ENCODE measurements around the gene GLRX.

Gene GLRX

GRCh38 chr5:95808013-95808685, 14.4 kb downstream of the GLRX start:
- TF ChIP-seq CTCF (IDR thresholded peaks at IDR 0.05; ENCODE audit: low read length, missing control alignments), result no peak
- no peak overlapping the region for H3K4me3 ChIP-seq (replicated peaks; ENCODE audit: low read depth, low read length)
- DNase-seq (ENCODE audit: low read depth), result no peak

- TF ChIP-seq CTCF (IDR thresholded peaks at IDR 0.05; ENCODE audit: low read length, missing control alignments), result no peak
- no peak overlapping the region for H3K4me3 ChIP-seq (replicated peaks; ENCODE audit: low read depth, low read length)
Observed at GRCh38 chr5:95806687-95807086, 15.8 kb downstream of the GLRX start.

GRCh38 chr5:95804736-95805539, 17.6 kb downstream of the GLRX start:
- no peak for DNase-seq (ENCODE audit: low read depth)

More at GRCh38 chr5:95806687-95807086, 15.8 kb downstream of the GLRX start:
- no peak for DNase-seq (ENCODE audit: low read depth)

GRCh38 chr5:95803271-95804148, 19.0 kb downstream of the GLRX start:
- TF ChIP-seq CTCF (IDR thresholded peaks at IDR 0.05; ENCODE audit: low read length, missing control alignments), result no peak
- H3K4me3 ChIP-seq (replicated peaks; ENCODE audit: low read depth, low read length), result no peak overlapping the region
- no peak for DNase-seq (ENCODE audit: low read depth)

More at GRCh38 chr5:95804736-95805539, 17.6 kb downstream of the GLRX start:
- TF ChIP-seq CTCF (IDR thresholded peaks at IDR 0.05; ENCODE audit: low read length, missing control alignments), result no peak
- H3K4me3 ChIP-seq (replicated peaks; ENCODE audit: low read depth, low read length), result no peak overlapping the region

- no peak overlapping the region for H3K4me3 ChIP-seq (replicated peaks; ENCODE audit: low read depth, low read length)
- no peak for DNase-seq (ENCODE audit: low read depth)
- TF ChIP-seq CTCF (IDR thresholded peaks at IDR 0.05; ENCODE audit: low read length, missing control alignments), result no peak
Observed at GRCh38 chr5:95801961-95802360, 20.6 kb downstream of the GLRX start.

- no peak overlapping the region for H3K4me3 ChIP-seq (replicated peaks; ENCODE audit: low read depth, low read length)
- no peak for DNase-seq (ENCODE audit: low read depth)
- no peak for TF ChIP-seq CTCF (IDR thresholded peaks at IDR 0.05; ENCODE audit: low read length, missing control alignments)
Observed at GRCh38 chr5:95801532-95801931, 21.0 kb downstream of the GLRX start.
